ENCODE data around the gene KLHL5.

- no peak for TF ChIP-seq CTCF (conservative IDR thresholded peaks at IDR 0.05; ENCODE audit: low read depth, low read length)
- no peak for TF ChIP-seq FOS (IDR thresholded peaks at IDR 0.05; ENCODE audit: low read depth, low read length)
- TF ChIP-seq CHD1 (IDR thresholded peaks at IDR 0.05; ENCODE audit: low read depth, low read length) = no peak
- no peak for TF ChIP-seq POLR2A (IDR thresholded peaks at IDR 0.05; ENCODE audit: low read depth, low read length)
- TF ChIP-seq MXI1 (IDR thresholded peaks at IDR 0.05; ENCODE audit: borderline replicate concordance, low read depth, low read length) = no peak
- TF ChIP-seq USF2 (IDR thresholded peaks at IDR 0.05; ENCODE audit: low read depth, low read length) = no peak
- no peak for TF ChIP-seq RAD21 (IDR thresholded peaks at IDR 0.05; ENCODE audit: low read length)
Observed at GRCh38 chr4:39026096-39026495, 35.9 kb upstream of the KLHL5 start.

Measured in IMR-90 (cell line).